ENCODE measurements around the gene BSN. TPM values are rescaled to one million over a fixed set of nuclear protein-coding genes. Genes with fewer than 3 reads are reported as not detected.
A peak's percentile ranks its signal among the peaks of the same experiment; 100 is the strongest.
"Not testable (repeated sequence)": the region's sequence is repeated elsewhere in the genome, so short reads cannot be mapped to it uniquely, and the experiment has no call there.

Gene BSN
- total and polyA plus RNA-seq, 2 donors (not counting 3 experiments of a cell fraction or from before 2014, with no cell fraction given) = 0.04 to 0.27 TPM

DNA sequence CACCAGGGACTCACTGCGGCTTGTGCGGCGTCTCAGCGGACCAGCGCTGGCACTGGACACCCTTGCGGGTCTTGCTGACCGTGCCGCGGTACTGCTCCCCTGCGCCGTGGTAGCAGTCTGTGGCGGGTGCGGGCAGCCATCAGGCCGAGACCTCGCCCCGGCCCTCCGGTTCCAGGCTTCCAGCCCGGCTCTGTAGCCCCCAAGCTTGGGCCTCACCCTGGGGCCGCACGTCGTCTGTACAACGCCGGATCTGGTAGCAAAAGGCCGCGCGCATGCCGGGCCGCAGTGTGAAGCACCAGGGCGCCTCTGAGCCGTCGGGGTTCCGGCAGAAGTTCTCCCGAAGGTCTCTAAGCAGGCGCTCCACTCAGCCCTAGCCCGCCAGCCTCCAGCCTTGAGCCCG lies 131.6 kb downstream of the BSN start:
- H2AFZ ChIP-seq (ENCODE audit: low read depth, low read length); intact Hi-C loops (cut with micrococcal nuclease); H3K27me3 ChIP-seq (ENCODE audit: control insufficient read depth in 2 of 2, insufficient read depth in 2 of 2, low read length in 2 of 2); BruUV-seq (replicated peaks); H3K4me1 ChIP-seq (ENCODE audit: control insufficient read depth, extremely low read depth, insufficient read depth, low read length); H3K4me2 ChIP-seq (ENCODE audit: insufficient read depth, low read length); CTCF ChIA-PET; H3K27ac ChIP-seq (ENCODE audit: insufficient read depth, low read depth, low read length); H4K20me1 ChIP-seq (replicated peaks; ENCODE audit: control insufficient read depth, extremely low read depth, insufficient read depth, low read length); H3K9ac ChIP-seq (replicated peaks; ENCODE audit: extremely low read depth, insufficient read depth, low read length); H3K36me3 ChIP-seq (ENCODE audit: control insufficient read depth in 2 of 2, extremely low read depth in 1 of 2, insufficient read depth in 2 of 2, low read length in 2 of 2); H3K9me3 ChIP-seq (replicated peaks; ENCODE audit: control insufficient read depth, insufficient read depth, low read length); DNase-seq (ENCODE audit: low read depth, low spot score); H3K79me2 ChIP-seq (ENCODE audit: control insufficient read depth, insufficient read depth, low read length); dilution Hi-C loops (cut with MboI; ENCODE audit: extremely low pct_ligation_motif_present, low sequenced_read_pairs); H3K9me1 ChIP-seq (replicated peaks; ENCODE audit: control insufficient read depth, extremely low read depth, insufficient read depth, low read length); H3K4me3 ChIP-seq (replicated peaks in 1 of 3; ENCODE audit: insufficient read depth in 1 of 3, low read depth in 1 of 3, low read length in 3 of 3); POLR2A ChIA-PET: not testable (repeated sequence)
- FAIRE-seq = peak; percentile 79

GRCh38 chr3:49686346-49686745 lies 132.1 kb downstream of the BSN start:
- H3K4me2 ChIP-seq (ENCODE audit: insufficient read depth, low read length); BruUV-seq (replicated peaks): not testable (repeated sequence)

DNA sequence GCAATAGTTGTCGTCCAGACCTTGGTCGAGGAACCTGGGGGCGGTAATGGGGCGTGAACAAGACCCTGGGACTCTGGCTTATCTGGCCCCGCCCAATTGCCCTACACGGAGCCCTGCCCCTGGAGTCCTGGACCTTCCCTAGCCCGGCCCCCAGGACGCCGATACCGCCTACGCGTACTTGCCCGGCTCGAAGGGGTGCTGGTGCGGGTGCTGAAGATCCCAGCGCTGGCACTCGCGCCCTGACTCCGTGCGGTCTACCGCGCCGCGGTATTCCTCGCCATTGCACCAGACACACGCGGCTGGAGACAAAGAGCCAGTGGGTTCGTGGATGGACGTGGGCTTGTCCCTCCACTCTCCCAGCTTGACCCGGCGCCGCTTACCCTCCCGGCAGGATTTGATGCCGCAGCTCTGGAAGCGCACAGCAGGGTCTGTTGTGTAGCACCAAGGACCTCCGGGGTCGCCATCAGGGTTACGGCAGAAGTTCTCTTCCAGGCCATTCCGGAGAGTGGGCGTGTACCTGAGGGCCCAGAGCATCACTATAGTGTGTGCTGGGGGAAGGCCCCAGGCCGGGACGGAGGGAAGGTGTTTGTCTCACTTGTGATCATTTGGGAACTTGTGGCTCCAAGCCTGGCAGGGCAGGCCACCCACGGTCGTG lies 132.6 kb downstream of the BSN start:
- BruUV-seq (replicated peaks); H3K27me3 ChIP-seq (ENCODE audit: control insufficient read depth in 2 of 2, insufficient read depth in 2 of 2, low read length in 2 of 2); H3K36me3 ChIP-seq (ENCODE audit: control insufficient read depth in 2 of 2, extremely low read depth in 1 of 2, insufficient read depth in 2 of 2, low read length in 2 of 2); H3K9me1 ChIP-seq (replicated peaks; ENCODE audit: control insufficient read depth, extremely low read depth, insufficient read depth, low read length); DNase-seq (ENCODE audit: low read depth, low spot score); H3K4me1 ChIP-seq (ENCODE audit: control insufficient read depth, extremely low read depth, insufficient read depth, low read length); FAIRE-seq; H3K4me2 ChIP-seq (ENCODE audit: insufficient read depth, low read length); H3K9me3 ChIP-seq (replicated peaks; ENCODE audit: control insufficient read depth, insufficient read depth, low read length); H3K79me2 ChIP-seq (ENCODE audit: control insufficient read depth, insufficient read depth, low read length); intact Hi-C loops (cut with micrococcal nuclease); CTCF ChIA-PET; H4K20me1 ChIP-seq (replicated peaks; ENCODE audit: control insufficient read depth, extremely low read depth, insufficient read depth, low read length); H3K27ac ChIP-seq (ENCODE audit: insufficient read depth, low read depth, low read length); dilution Hi-C loops (cut with MboI; ENCODE audit: extremely low pct_ligation_motif_present, low sequenced_read_pairs); POLR2A ChIA-PET; H3K9ac ChIP-seq (replicated peaks; ENCODE audit: extremely low read depth, insufficient read depth, low read length): not testable (repeated sequence)
- H2AFZ ChIP-seq (ENCODE audit: low read depth, low read length) = peak overlapping the region; percentile 26
- peak overlapping the region in 1 of 3 experiments; percentile 33 for H3K4me3 ChIP-seq (replicated peaks in 1 of 3; ENCODE audit: insufficient read depth in 1 of 3, low read depth in 1 of 3, low read length in 3 of 3)

More at GRCh38 chr3:49686346-49686745, 132.1 kb downstream of the BSN start:
- dilution Hi-C loops (cut with MboI; ENCODE audit: extremely low pct_ligation_motif_present, low sequenced_read_pairs); H3K9me3 ChIP-seq (replicated peaks; ENCODE audit: control insufficient read depth, insufficient read depth, low read length); H3K4me1 ChIP-seq (ENCODE audit: control insufficient read depth, extremely low read depth, insufficient read depth, low read length); CTCF ChIA-PET; H3K79me2 ChIP-seq (ENCODE audit: control insufficient read depth, insufficient read depth, low read length); H4K20me1 ChIP-seq (replicated peaks; ENCODE audit: control insufficient read depth, extremely low read depth, insufficient read depth, low read length); POLR2A ChIA-PET; intact Hi-C loops (cut with micrococcal nuclease); H3K9me1 ChIP-seq (replicated peaks; ENCODE audit: control insufficient read depth, extremely low read depth, insufficient read depth, low read length); H3K9ac ChIP-seq (replicated peaks; ENCODE audit: extremely low read depth, insufficient read depth, low read length); H3K27me3 ChIP-seq (ENCODE audit: control insufficient read depth in 2 of 2, insufficient read depth in 2 of 2, low read length in 2 of 2); H3K36me3 ChIP-seq (ENCODE audit: control insufficient read depth in 2 of 2, extremely low read depth in 1 of 2, insufficient read depth in 2 of 2, low read length in 2 of 2); H2AFZ ChIP-seq (ENCODE audit: low read depth, low read length); H3K27ac ChIP-seq (ENCODE audit: insufficient read depth, low read depth, low read length); DNase-seq (ENCODE audit: low read depth, low spot score): not testable (repeated sequence)
- peak; percentile 37 for FAIRE-seq
- peak; percentile 36 for TF ChIP-seq EZH2 (IDR thresholded peaks at IDR 0.05; ENCODE audit: borderline replicate concordance, low read depth, low read length, severe bottlenecking)
- peak overlapping the region in 1 of 3 experiments; percentile 33 for H3K4me3 ChIP-seq (replicated peaks in 1 of 3; ENCODE audit: insufficient read depth in 1 of 3, low read depth in 1 of 3, low read length in 3 of 3)

DNA sequence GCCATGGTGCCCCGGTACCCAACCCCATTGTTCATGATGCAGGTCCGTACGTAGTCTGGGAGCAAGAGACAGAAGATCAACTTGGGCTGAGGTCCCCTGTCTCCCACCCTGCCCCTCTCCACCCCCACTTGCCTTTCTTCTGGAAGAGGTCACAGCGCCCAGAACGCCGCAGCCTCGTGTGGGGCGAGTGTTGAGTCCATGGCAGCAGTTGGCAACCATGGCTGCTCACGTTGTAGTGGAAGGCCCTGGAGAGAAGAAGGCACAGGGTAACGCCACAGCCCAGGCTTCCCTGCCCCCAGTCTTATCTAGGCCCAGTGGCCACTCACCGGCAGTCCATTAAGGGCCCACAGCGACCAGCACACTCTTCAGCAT lies 133.1 kb downstream of the BSN start:
- BruUV-seq (replicated peaks); CTCF ChIA-PET: not testable (repeated sequence)

More for the DNA sequence above, 133.1 kb downstream of the BSN start:
- H4K20me1 ChIP-seq (replicated peaks; ENCODE audit: control insufficient read depth, extremely low read depth, insufficient read depth, low read length); intact Hi-C loops (cut with micrococcal nuclease); H3K79me2 ChIP-seq (ENCODE audit: control insufficient read depth, insufficient read depth, low read length); dilution Hi-C loops (cut with MboI; ENCODE audit: extremely low pct_ligation_motif_present, low sequenced_read_pairs); H3K9me3 ChIP-seq (replicated peaks; ENCODE audit: control insufficient read depth, insufficient read depth, low read length); H3K9ac ChIP-seq (replicated peaks; ENCODE audit: extremely low read depth, insufficient read depth, low read length); DNase-seq (ENCODE audit: low read depth, low spot score); H3K4me1 ChIP-seq (ENCODE audit: control insufficient read depth, extremely low read depth, insufficient read depth, low read length); FAIRE-seq; H3K4me3 ChIP-seq (replicated peaks in 1 of 3; ENCODE audit: insufficient read depth in 1 of 3, low read depth in 1 of 3, low read length in 3 of 3); H3K27me3 ChIP-seq (ENCODE audit: control insufficient read depth in 2 of 2, insufficient read depth in 2 of 2, low read length in 2 of 2); H2AFZ ChIP-seq (ENCODE audit: low read depth, low read length); H3K4me2 ChIP-seq (ENCODE audit: insufficient read depth, low read length); H3K36me3 ChIP-seq (ENCODE audit: control insufficient read depth in 2 of 2, extremely low read depth in 1 of 2, insufficient read depth in 2 of 2, low read length in 2 of 2); H3K27ac ChIP-seq (ENCODE audit: insufficient read depth, low read depth, low read length); POLR2A ChIA-PET; H3K9me1 ChIP-seq (replicated peaks; ENCODE audit: control insufficient read depth, extremely low read depth, insufficient read depth, low read length): not testable (repeated sequence)

All from endothelial cell of umbilical vein (primary cell).